ENCODE data around the gene FRMD4A.

The FRMD4A gene

DNA sequence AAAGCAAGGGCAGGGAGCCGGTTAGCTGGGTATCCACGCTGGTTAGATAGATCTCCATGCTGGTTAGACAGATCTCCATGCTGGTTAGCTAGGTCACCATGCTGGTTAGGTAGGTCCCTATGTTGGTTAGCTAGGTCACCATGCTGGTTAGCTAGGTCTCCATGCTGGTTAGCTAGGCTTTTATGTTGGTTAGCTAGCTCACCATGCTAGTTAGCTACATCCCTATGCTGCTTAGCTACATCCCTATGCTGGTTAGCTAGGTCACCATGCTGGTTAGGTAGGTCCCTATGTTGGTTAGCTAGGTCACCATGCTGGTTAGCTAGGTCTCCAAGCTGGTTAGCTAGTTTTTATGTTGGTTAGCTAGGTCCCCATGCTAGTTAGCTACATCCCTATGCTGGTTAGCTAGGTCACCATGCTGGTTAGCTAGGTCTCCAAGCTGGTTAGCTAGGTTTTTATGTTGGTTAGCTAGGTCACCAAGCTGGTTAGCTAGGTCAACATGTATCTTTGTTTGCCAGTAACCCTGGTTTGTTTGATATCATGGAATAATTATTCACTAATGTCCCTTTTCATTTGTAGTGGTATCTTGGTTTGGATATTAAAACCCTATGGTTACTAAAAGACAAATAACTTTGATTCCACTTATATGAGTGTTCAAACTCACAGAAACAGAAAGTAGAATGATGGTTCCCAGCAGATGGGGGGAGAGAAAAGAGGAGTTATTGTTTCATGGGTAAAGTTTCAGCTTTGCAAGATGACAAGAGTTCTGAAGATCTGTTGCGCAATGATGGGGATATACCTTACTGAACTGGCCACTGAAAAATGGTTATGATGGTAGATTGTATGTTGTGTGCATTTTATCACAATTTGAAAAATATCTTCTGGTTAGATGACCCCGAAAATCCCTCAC lies 607.7 kb downstream of the FRMD4A start:
- no peak for DNase-seq (ENCODE audit: extremely low read depth, low read depth)
- no peak for TF ChIP-seq CTCF (IDR thresholded peaks at IDR 0.05; ENCODE audit: low read depth, low read length)

GRCh38 chr10:13721486-13721885 lies 609.2 kb downstream of the FRMD4A start:
- no peak for TF ChIP-seq CTCF (IDR thresholded peaks at IDR 0.05; ENCODE audit: low read depth, low read length)
- DNase-seq (ENCODE audit: extremely low read depth, low read depth): no peak

DNA sequence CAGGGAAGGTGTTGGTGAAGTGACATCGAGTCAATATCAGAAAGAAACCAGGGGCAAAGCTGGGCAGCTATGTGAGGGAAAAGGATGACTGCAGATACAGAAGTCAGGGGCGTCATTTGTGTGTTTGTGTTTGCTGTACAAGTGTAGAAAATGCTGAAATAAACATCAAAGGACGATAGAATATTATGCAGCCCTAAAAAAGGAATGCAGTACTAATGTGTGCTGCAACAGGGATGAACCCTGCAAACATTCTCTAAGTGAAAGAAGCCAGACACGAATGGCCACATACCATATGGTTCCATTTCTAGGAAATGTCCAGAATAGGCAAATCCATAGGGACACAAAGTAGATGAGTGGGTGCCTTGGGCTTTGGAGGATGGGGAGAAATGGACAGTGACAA lies 610.0 kb downstream of the FRMD4A start:
- TF ChIP-seq CTCF (IDR thresholded peaks at IDR 0.05; ENCODE audit: low read depth, low read length): no peak
- no peak for DNase-seq (ENCODE audit: extremely low read depth, low read depth)

DNA sequence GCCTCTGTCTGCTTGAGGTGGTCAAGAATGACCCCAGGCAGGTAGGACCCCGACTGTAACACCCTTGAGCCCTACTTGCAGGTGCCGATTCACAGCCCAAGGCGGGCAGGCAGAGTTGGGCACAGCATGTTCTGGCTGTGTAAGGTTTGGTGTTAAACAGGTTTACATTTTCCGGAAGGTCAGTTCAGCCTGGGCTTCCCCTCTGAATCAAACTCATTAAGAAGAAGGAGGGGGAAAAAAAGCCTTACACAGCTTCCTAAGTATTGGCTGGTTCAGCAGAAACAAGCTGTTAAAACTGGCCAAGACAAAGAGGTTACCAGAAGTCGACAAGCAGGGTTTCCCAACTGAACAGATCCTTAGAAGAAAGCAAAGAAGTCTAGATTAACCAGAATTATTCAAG lies 611.3 kb downstream of the FRMD4A start:
- DNase-seq (ENCODE audit: extremely low read depth, low read depth): no peak
- TF ChIP-seq CTCF (IDR thresholded peaks at IDR 0.05; ENCODE audit: low read depth, low read length): no peak

GRCh38 chr10:13718820-13719219 lies 611.9 kb downstream of the FRMD4A start:
- TF ChIP-seq CTCF (IDR thresholded peaks at IDR 0.05; ENCODE audit: low read depth, low read length): no peak
- no peak for DNase-seq (ENCODE audit: extremely low read depth, low read depth)

DNA sequence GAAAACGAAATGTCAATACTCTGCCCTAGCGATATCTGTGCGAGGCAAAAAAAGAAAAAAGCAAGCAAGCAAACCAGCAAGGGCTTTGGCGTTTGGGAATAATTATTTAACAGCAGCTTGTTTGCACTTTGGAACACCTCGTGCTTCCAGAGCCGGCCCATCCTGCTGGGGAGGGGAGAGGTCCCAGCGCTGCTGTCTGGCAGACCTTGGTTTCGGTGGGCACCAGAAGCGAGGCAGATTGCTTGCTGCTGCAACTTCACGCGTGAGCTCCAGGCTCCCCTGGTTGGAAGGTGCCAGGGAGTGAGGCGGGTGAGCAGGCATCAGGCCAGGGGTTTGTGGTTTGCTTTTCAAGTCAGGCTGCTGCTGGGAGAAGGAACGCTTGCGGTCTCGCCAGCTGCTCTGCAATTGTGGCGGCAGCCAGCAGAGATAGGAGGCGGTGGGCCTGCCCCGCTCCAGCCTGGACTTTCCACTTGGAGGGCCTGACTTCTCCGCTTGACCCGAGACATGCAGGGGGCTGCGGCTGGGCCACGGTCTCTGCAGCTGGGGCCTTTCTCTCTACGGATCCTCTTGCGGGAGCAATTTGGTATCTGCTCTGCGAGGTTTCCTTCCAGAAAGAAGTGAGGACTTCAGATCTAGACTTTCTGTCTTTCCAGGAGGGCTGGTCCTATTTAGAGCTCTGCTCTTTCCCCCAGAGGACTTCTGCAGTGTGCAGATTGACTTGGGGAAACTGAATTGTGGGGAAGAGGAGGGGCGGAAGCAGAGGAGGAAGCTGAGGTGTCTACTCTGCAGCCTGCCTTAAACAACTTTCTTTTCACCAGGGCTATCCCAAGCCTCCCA lies 612.6 kb downstream of the FRMD4A start:
- TF ChIP-seq CTCF (IDR thresholded peaks at IDR 0.05; ENCODE audit: low read depth, low read length): no peak
- peak; percentile 64 for DNase-seq (ENCODE audit: extremely low read depth, low read depth)

DNA sequence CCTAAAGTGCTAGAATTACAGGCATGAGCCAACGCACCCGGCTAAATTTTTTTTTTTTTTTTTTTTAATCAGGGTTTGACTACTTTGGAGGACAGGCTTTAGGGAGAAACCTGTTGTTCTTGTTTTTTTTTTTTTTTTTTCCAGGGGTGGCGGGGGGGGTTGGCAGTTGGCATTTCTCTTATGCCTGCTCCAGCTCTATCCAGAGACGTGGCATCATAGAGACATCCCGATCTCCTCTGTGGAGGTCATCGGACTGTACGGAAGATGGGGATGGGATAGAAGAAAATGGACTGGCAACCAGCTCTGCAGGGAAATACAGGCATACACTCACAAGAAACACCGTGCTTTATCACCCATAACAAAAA lies 613.2 kb downstream of the FRMD4A start:
- TF ChIP-seq CTCF (IDR thresholded peaks at IDR 0.05; ENCODE audit: low read depth, low read length): no peak
- DNase-seq (ENCODE audit: extremely low read depth, low read depth): no peak

All from AG09319 (cell line).